K562 (cell line): ENCODE data around the gene INPP1. TPM values are rescaled to one million over a fixed set of nuclear protein-coding genes. Genes with fewer than 3 reads are reported as not detected.

Experiments used
- BCL6 ChIP-seq: fragments of 250-450 bp; sonication (Bioruptor Pico); IDR thresholded peaks from 2 replicates; pipeline ENCODE4 v1.4.0; 2020
- BRCA1 ChIP-seq, 2 experiments: fragments of 450-650 bp in 1 of 2; sonication (generic) in 1 of 2; formaldehyde crosslinking in 1 of 2; IDR thresholded peaks; 2 replicates each; pipeline versions ENCODE4 v1.5.0 to v1.6.1; 2017 to 2020; ENCODE audit warnings: mild to moderate bottlenecking in 1 of 2, missing genetic modification reagents in 1 of 2
- CBX2 ChIP-seq: fragments of 200-600 bp; sonication (generic); IDR thresholded peaks from one replicate; pipeline ENCODE4 v1.6.1; 2012; ENCODE audit warnings: mild to moderate bottlenecking, low read length, inconsistent platforms; ENCODE audit not compliant: insufficient read depth, poor library complexity, severe bottlenecking
- CBX3 ChIP-seq, 2 experiments: IDR thresholded peaks; 1 replicate in 1 of 2; 2 replicates in 1 of 2; pipeline ENCODE4 v1.6.1; 2012; ENCODE audit warnings: inconsistent platforms in 2 of 2, low read length in 2 of 2, borderline replicate concordance in 1 of 2, control low read depth in 1 of 2
- CBX5 ChIP-seq: IDR thresholded peaks from 2 replicates; pipeline ENCODE4 v1.6.1; 2014; ENCODE audit warnings: low read depth, borderline replicate concordance
- ESRRA ChIP-seq: fragments of 450-650 bp; IDR thresholded peaks from 2 replicates; pipeline ENCODE4 v1.6.1; 2014; ENCODE audit warnings: low read depth, mild to moderate bottlenecking, moderate library complexity, borderline replicate concordance
- FOS ChIP-seq: IDR thresholded peaks from 3 replicates; pipeline ENCODE4 v1.6.1; 2011; ENCODE audit not compliant: insufficient read length; ENCODE audit errors: extremely low read depth
- HCFC1 ChIP-seq: IDR thresholded peaks from 2 replicates; pipeline ENCODE4 v1.6.1; 2012; ENCODE audit warnings: low read depth, low read length, improper control_type of control experiment
- MCM3 ChIP-seq: fragments of 450-650 bp; IDR thresholded peaks from 2 replicates; pipeline ENCODE4 v1.6.1; 2016
- NCOA2 ChIP-seq, 2 experiments: fragments of 450-650 bp; IDR thresholded peaks; 2 replicates each; pipeline ENCODE4 v1.6.1; 2018; ENCODE audit warnings: mild to moderate bottlenecking in 2 of 2, moderate library complexity in 1 of 2; ENCODE audit not compliant: partially characterized antibody in 2 of 2
- NFATC3 ChIP-seq: fragments of 450-650 bp; IDR thresholded peaks from 2 replicates; pipeline ENCODE4 v1.6.1; 2017; ENCODE audit warnings: mild to moderate bottlenecking
- PRMT5 ChIP-seq: sonication (generic); formaldehyde crosslinking; IDR thresholded peaks from 2 replicates; pipeline ENCODE4 v1.5.0; 2020; ENCODE audit warnings: missing genetic modification reagents
- PRPF4 ChIP-seq: fragments of 200-400 bp; formaldehyde crosslinking; IDR thresholded peaks from one replicate; pipeline ENCODE4 v1.6.1; 2017; ENCODE audit warnings: low read length, low read depth, mild to moderate bottlenecking; ENCODE audit not compliant: insufficient read depth, poor library complexity, severe bottlenecking
- TCF7L2 ChIP-seq: fragments of 150-350 bp; IDR thresholded peaks from 2 replicates; pipeline ENCODE4 v1.6.1; 2016; ENCODE audit warnings: low read depth, mild to moderate bottlenecking, low read length, moderate library complexity
- TEAD2 ChIP-seq: fragments of 450-650 bp; IDR thresholded peaks from 2 replicates; pipeline ENCODE4 v1.6.1; 2016; ENCODE audit warnings: missing genetic modification characterization, control low read depth, missing compliant biosample characterization
- TFAP4 ChIP-seq: sonication (generic); formaldehyde crosslinking; IDR thresholded peaks from 2 replicates; pipeline ENCODE4 v1.8.0; 2022; ENCODE audit warnings: missing genetic modification reagents, mild to moderate bottlenecking, moderate library complexity, borderline replicate concordance
- U2AF2 ChIP-seq: fragments of 200-400 bp; formaldehyde crosslinking; optimal IDR thresholded peaks from 2 replicates; pipeline ENCODE3; 2017; ENCODE audit warnings: low read depth, mild to moderate bottlenecking, low read length
- WHSC1 ChIP-seq: IDR thresholded peaks from one replicate; pipeline ENCODE4 v1.6.1; 2012; ENCODE audit warnings: low read length, control low read depth, inconsistent platforms
- XRCC5 ChIP-seq: fragments of 200-400 bp; formaldehyde crosslinking; IDR thresholded peaks from 2 replicates; pipeline ENCODE4 v1.6.1; 2017; ENCODE audit warnings: low read depth, mild to moderate bottlenecking, low read length
- ZBTB43 ChIP-seq: sonication (generic); formaldehyde crosslinking; IDR thresholded peaks from 2 replicates; pipeline ENCODE4 v1.8.0; 2023; ENCODE audit warnings: mild to moderate bottlenecking, missing genetic modification reagents
- ZNF780A ChIP-seq: fragments of 250-450 bp; sonication (Bioruptor Pico); IDR thresholded peaks from 2 replicates; pipeline ENCODE4 v1.5.0; 2021; ENCODE audit warnings: mild to moderate bottlenecking
- polyA plus RNA-seq, 8 experiments: library from polyadenylated mRNA; depleted of rRNA in 4 of 8; stranded (reverse) in 5 of 8; unstranded in 3 of 8; fragments of >200 nt; fragmentation: Nextera tagmentation in 2 of 8; fragmentation: Illumina TruSeq in 1 of 8; extraction: Ambion mirVana in 2 of 8; extraction: Trizol in 1 of 8; gene quantifications; 2 replicates each; pipeline versions ENCODE4 v1.2.1 to v1.2.3, GENCODE V29; 2011 to 2014; ENCODE audit warnings: inconsistent platforms in 1 of 8, missing spikeins in 1 of 8
- total RNA-seq, 7 experiments: library from RNA; depleted of rRNA in 6 of 7; stranded (reverse); fragments of >200 nt in 6 of 7; fragmentation: Illumina TruSeq in 2 of 7; extraction: Trizol in 2 of 7; gene quantifications; 2 replicates each; pipeline versions ENCODE4 v1.2.1 to v1.2.3, GENCODE V29; 2011 to 2021; ENCODE audit warnings: low replicate concordance in 1 of 7
- TF ChIP-seq, protein P1 (sequence below): fragments of 450-650 bp; conservative IDR thresholded peaks from 2 replicates; pipeline ENCODE4 v1.6.1; 2016; ENCODE audit warnings: missing genetic modification characterization, low read depth, mild to moderate bottlenecking, control low read depth, missing compliant biosample characterization
- TF ChIP-seq, protein P2 (sequence below): sonication (generic); formaldehyde crosslinking; IDR thresholded peaks from 2 replicates; pipeline ENCODE4 v1.8.0; 2023; ENCODE audit warnings: mild to moderate bottlenecking, missing genetic modification reagents

Gene INPP1
- total and polyA plus RNA-seq, 9 of the 15 experiments (the other 6 are each of a cell fraction or from before 2014, with no cell fraction given): 3.7 to 11.8 (median 6.5) TPM

DNA sequence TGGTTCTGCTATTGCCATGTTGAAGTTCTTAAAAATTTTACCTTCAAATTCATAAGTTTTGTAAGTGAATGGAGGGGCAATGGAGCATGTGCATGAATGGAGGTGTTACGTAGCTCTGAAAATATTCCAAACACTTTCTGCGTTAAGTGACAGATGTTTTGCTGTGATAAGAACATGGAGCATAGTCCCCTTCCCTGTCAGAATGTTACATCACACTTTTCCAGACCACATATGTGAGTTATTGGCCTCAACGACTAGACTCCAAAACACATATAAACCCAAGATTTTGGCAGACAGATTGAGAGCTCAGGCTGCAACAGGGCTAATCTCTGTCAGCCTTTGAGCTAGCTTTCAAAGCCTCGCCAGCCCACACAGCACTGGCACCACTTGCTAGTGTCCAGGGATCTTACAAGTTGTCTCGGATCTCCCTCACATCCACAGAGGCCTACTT is 37.6 kb downstream of the INPP1 start (continued):
- TF ChIP-seq, protein P1, sequence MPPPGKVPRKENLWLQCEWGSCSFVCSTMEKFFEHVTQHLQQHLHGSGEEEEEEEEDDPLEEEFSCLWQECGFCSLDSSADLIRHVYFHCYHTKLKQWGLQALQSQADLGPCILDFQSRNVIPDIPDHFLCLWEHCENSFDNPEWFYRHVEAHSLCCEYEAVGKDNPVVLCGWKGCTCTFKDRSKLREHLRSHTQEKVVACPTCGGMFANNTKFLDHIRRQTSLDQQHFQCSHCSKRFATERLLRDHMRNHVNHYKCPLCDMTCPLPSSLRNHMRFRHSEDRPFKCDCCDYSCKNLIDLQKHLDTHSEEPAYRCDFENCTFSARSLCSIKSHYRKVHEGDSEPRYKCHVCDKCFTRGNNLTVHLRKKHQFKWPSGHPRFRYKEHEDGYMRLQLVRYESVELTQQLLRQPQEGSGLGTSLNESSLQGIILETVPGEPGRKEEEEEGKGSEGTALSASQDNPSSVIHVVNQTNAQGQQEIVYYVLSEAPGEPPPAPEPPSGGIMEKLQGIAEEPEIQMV: no peak
- TF ChIP-seq TFAP4 (CRISPR knock-in tag) (no peak), ZBTB43 (no peak), ZNF780A (CRISPR knock-in tag) (no peak), TEAD2 (peak; percentile 37; the same call in 1 of the 2 replicates), BRCA1 (IDR thresholded peaks at IDR 0.05) (no peak), BRCA1 (CRISPR knock-in tag; IDR thresholded peaks at IDR 0.05) (no peak), CBX5 (no peak), WHSC1 (no peak), NFATC3 (no peak), CBX3 (IDR thresholded peaks at IDR 0.05; ENCODE audit: borderline replicate concordance in 1 of 2, low read length in 2 of 2) (peak in 1 of 2 experiments; percentile 71; a peak in 1 of 3 replicates), PRPF4 (no peak), BCL6 (CRISPR knock-in tag) (no peak), HCFC1 (no peak), ESRRA (peak; percentile 51; the same call in 1 of the 2 replicates), XRCC5 (no peak), U2AF2 (no peak), MCM3 (no peak), CBX2 (no peak), PRMT5 (CRISPR knock-in tag) (no peak), TCF7L2 (no peak), FOS (no peak), NCOA2 (IDR thresholded peaks at IDR 0.05; ENCODE audit: partially characterized antibody in 2 of 2) (no peak)
- TF ChIP-seq, protein P2, sequence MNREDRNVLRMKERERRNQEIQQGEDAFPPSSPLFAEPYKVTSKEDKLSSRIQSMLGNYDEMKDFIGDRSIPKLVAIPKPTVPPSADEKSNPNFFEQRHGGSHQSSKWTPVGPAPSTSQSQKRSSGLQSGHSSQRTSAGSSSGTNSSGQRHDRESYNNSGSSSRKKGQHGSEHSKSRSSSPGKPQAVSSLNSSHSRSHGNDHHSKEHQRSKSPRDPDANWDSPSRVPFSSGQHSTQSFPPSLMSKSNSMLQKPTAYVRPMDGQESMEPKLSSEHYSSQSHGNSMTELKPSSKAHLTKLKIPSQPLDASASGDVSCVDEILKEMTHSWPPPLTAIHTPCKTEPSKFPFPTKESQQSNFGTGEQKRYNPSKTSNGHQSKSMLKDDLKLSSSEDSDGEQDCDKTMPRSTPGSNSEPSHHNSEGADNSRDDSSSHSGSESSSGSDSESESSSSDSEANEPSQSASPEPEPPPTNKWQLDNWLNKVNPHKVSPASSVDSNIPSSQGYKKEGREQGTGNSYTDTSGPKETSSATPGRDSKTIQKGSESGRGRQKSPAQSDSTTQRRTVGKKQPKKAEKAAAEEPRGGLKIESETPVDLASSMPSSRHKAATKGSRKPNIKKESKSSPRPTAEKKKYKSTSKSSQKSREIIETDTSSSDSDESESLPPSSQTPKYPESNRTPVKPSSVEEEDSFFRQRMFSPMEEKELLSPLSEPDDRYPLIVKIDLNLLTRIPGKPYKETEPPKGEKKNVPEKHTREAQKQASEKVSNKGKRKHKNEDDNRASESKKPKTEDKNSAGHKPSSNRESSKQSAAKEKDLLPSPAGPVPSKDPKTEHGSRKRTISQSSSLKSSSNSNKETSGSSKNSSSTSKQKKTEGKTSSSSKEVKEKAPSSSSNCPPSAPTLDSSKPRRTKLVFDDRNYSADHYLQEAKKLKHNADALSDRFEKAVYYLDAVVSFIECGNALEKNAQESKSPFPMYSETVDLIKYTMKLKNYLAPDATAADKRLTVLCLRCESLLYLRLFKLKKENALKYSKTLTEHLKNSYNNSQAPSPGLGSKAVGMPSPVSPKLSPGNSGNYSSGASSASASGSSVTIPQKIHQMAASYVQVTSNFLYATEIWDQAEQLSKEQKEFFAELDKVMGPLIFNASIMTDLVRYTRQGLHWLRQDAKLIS (CRISPR knock-in tag): no peak
